GM12801 (cell line): ENCODE measurements around the gene NLE1.

ENCODE experiments used
- TF ChIP-seq, protein P1 (sequence below): IDR thresholded peaks from one replicate; pipeline ENCODE4 v1.5.1; 2011; ENCODE audit warnings: control low read depth; ENCODE audit not compliant: insufficient read length; ENCODE audit errors: extremely low read depth

Gene NLE1

GRCh38 chr17:35117984-35118383 is 24.1 kb downstream of the NLE1 start:
- TF ChIP-seq, protein P1, sequence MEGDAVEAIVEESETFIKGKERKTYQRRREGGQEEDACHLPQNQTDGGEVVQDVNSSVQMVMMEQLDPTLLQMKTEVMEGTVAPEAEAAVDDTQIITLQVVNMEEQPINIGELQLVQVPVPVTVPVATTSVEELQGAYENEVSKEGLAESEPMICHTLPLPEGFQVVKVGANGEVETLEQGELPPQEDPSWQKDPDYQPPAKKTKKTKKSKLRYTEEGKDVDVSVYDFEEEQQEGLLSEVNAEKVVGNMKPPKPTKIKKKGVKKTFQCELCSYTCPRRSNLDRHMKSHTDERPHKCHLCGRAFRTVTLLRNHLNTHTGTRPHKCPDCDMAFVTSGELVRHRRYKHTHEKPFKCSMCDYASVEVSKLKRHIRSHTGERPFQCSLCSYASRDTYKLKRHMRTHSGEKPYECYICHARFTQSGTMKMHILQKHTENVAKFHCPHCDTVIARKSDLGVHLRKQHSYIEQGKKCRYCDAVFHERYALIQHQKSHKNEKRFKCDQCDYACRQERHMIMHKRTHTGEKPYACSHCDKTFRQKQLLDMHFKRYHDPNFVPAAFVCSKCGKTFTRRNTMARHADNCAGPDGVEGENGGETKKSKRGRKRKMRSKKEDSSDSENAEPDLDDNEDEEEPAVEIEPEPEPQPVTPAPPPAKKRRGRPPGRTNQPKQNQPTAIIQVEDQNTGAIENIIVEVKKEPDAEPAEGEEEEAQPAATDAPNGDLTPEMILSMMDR: no peak

DNA sequence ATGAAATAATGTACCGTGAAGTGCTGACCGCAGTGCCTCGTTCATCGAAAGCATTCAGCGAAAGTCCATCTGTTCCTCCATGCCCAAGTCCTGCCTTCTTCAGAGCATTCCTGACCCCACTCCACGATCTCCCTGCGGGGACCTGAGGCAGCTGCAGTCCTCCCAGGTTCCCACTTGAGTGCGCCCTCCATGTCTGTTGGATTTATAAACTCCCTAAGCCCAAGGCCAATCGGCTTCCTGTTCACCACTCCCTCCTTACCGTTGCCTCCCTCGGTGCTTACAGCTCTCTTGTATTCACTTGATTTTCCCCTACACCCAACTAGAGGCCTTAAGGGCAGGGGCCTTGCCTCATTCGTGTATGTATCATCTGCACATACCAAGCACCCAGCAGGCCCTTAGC is 25.3 kb downstream of the NLE1 start:
- TF ChIP-seq, protein P1: no peak

DNA sequence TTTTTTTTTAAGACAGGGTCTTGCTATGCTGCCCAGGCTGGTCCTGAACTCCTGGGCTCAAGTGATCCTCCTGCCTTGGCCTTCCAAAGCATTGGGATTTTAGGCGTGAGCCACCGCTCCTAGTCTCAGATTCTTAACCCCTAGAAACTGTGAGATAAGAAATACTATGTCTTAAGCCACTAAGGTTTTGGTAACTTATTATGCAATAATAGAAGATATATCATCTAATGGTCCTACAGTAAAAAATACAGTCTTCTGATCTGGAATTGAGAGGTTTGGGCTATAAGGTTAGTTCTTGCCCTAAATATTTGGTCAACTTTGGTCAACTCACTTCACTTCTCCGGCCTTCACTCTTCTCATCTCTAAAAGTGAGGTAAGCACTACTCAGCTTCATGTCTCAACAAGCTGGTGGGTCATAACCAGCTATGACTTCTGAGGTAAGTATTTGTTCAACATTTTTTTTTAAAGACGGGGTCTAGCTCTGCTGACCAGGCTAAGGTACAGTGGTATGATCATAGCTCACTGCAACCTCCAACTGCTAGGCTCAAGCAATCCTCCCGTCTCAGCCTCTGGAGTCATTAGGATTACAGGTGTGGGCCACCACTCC is 37.2 kb downstream of the NLE1 start:
- TF ChIP-seq, protein P1: no peak

GRCh38 chr17:35103271-35103670 is 38.8 kb downstream of the NLE1 start:
- TF ChIP-seq, protein P1: no peak

DNA sequence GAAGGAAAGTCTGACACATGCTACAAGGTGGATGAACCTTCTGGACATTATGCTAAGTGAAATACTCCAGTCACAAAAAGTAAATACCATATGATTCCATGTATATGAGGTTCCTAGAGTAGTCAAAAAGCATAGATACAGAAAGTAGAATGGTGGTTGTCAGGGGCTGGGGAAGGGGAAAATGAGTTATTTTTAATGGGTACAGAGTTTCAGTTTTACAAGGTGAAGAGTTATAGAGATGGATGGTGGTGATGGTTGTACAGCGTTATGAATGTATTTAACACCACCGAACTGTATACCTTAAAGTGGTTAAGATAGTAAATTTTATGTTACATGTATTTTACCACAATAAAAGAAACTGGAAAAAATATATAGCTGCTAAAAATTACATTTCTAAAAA is 40.4 kb downstream of the NLE1 start:
- TF ChIP-seq, protein P1: no peak

GRCh38 chr17:35101036-35101435 is 41.1 kb downstream of the NLE1 start:
- TF ChIP-seq, protein P1: no peak

DNA sequence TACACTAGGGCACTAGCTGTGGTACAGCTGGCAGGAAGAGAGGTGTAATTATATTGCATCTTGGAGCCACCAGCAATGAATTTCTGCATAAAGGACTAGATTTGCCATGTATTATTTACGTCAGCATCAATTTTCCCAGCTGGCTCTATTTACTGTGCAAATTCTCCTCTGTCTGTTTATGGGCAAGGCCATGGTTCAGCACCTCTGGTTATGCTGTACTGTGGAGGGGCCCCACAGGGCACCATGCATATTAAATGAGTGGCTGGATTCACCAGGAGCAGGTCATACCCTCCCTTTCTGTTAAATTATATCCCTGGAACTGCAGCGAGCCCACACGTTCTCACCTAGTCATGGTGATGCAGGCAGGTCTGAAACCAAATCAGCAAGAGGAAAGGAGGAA is 42.2 kb downstream of the NLE1 start:
- TF ChIP-seq, protein P1: no peak
